HuH-7.5 (cell line): ENCODE results near the gene PLD3.

Source experiments
- DNase-seq: peaks from one replicate; pipeline ENCODE4 v3.0.0; 2011; ENCODE audit warnings: low spot score

Gene PLD3

GRCh38 chr19:40348125-40348913, at the start of gene PLD3, which contains the start of gene C19orf47:
PLD3 (plus strand) TSS chr19:40348695; CDS start chr19:40366484, 17,789 bp downstream.
C19orf47 (minus strand) TSS chr19:40348397; CDS start chr19:40341857, 6,540 bp downstream.
- DNase-seq: peak; percentile 100

- DNase-seq: no peak
Observed at GRCh38 chr19:40300668-40301067, 47.8 kb upstream of the PLD3 start.

DNA sequence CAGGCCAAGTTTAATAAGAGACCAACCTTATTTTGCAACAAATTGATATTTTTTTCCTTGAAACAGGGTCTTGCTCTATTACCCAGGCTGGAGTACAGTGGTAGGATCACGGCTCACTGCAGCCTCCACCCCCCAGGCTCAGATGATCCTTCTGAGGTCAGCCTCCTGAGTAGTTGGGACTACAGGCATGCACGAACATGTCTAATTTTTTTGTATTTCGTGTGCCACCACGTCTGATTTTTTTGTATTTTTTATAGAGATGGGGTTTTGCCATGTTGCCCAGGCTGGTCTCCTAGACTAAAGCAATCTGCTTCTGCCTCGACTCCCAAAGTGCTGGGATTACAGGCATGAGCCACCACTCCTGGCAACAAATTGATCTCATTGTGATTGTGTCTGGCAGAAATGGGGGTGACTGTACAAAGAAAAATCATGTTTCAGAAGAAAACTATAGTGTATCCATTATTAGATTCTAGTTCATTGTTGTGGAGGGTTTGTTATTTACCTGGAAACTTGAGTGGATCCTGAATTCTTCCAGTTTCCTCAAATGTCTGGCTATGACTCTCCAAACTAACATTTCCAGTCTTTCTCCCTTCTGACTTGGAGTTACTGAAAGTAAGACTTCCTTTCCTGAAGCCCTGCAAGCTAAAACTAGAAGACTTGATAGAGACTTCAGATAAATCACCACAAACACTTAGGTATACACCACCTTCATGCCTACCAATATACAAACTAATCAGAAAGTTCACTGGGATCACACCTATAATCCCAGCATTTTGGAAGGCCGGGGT, 46.1 kb upstream of the PLD3 start:
- DNase-seq: no peak

GRCh38 chr19:40303765-40304164, 44.7 kb upstream of the PLD3 start:
- no peak for DNase-seq

DNA sequence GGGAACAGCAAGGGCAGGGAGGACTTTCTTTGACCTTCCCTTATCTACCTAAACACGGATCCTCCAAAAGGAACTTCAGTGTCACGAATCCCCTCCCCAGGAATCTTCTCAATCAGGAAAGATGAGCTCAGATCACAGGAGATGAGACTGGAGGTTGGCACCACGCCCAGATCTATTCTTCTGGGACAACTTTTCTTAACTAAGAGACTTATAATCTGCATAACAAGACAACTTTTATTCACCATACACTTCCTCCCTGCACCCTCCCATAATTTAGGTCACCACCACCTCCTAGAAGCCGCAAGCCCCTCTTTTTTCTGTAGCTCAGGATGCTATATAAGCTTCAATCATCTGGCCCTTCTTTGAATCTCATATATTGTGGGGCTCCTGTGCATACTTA, 44.2 kb upstream of the PLD3 start:
- DNase-seq: no peak

DNA sequence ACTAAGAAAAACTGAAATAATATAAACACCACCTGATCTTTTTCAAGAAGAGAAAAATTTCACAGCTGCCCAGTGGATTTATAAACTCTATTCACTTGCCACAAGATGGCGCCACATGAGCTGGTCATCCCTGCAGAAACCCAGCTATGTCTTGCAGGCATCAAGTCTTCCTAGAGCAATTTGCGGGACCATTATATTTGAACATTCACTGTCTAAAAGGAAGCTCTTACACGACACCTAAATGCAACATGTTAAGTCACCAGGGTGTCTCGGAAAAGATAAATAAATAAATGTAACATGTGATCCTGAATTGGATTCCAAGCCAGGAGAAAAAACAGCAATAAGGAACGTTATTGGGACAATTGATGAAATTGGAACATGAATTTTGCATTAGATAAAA, 43.1 kb upstream of the PLD3 start:
- DNase-seq: peak; percentile 86

DNA sequence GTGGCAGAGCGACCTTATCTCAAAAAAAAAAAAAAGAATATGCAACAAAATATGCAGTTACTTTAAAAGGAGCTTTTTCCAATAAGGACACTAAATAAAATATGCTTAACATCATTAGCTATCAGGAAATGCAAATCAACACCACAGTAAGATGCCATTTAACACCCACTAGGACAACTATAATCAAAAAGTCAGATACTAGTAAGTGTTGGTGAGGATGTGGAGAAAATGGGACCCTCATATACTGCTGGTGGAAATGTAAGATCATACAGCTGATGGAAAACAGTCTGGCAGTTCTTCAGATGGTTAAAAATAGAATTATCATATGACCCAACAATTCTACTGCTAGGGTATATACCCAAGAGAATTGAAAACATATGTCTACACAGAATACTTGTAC, 38.8 kb upstream of the PLD3 start:
- DNase-seq: no peak

GRCh38 chr19:40312533-40312932, 36.0 kb upstream of the PLD3 start:
- DNase-seq: no peak

DNA sequence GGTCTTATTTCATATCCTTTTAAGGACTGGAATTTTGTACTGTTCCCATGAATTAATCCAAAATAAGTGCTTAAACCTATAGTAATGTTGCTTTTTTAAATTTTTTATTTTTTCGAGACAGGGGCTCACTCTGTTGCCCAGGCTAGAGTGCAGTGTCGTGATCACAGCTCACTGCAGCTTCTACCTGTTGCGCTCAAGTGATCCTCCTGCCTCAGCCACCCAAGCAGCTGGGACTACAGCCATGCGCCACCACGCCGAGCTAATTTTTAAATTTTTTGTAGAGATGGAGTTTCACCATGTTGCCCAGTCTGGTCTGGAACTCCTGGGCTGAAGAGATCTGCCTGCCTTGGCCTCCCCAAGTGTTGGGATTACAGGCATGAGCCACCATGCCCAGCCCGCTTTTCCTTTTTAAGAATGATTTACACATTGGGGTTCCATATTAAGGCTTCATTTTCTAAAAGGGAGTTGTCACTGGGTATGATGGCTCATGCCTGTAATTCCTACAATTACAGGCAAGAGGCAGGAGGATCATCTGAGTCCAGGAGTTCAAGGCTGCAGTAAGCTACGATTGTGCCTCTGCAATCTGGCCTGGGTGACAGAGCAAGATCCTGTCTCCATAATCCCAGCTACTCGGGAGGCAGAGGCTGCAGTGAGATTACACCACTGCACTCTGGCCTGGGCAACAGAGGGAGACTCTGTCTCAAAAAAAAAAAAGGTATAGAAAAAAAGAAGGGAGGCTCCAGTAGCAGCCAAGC, 35.1 kb upstream of the PLD3 start:
- DNase-seq: no peak

GRCh38 chr19:40314656-40315055, 33.8 kb upstream of the PLD3 start:
- DNase-seq: no peak

DNA sequence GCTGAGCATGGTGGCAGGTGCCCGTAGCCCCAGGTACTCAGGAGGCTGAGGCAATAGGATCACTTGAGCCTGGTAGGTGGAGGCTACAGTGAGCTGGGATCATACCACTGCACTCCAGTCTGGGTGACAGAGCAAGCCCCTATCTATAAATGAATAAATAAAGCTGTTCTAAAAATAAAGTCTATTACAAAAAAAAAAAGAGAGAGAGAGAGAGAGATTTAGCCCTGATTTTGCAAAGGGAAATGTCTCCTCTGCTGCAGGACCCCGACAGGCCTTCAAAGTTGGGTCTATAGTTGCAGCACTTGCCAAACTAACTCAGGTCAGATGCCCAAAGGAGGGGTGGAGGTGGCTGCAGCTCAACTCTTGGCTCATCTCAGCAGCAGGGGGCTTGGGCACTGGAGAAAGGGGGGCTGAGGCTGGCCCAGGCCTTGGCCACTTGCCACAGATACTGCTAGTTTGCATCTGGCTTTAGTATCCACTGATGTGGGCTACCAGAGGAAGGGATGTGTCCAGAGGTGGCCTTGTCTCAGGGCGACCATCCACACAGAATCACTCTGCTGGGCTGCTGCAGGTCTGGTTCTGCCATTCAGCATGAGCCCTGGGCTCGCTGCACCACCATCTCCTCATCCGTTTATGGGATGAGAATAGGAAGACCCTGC, 32.6 kb upstream of the PLD3 start:
- no peak for DNase-seq

GRCh38 chr19:40317338-40317737, 31.2 kb upstream of the PLD3 start:
- DNase-seq: no peak

DNA sequence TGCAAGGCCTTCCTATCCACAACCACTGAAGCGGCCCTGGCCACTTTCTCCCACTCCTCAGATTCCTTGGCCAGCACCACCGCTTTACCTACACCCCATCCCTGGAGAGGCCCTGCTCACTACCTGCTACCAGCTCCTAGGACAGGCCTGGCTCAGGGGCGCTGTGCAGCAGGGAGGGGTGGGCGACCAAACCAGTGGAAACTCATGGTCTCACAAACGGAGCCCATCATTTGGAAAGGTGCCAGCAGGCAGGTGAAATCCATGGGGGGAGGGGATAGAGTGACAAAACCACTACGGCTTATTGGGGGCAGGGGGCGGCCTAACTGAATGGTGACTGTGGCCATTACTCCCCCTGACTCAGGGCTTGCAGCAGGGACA, 27.9 kb upstream of the PLD3 start:
- no peak for DNase-seq

DNA sequence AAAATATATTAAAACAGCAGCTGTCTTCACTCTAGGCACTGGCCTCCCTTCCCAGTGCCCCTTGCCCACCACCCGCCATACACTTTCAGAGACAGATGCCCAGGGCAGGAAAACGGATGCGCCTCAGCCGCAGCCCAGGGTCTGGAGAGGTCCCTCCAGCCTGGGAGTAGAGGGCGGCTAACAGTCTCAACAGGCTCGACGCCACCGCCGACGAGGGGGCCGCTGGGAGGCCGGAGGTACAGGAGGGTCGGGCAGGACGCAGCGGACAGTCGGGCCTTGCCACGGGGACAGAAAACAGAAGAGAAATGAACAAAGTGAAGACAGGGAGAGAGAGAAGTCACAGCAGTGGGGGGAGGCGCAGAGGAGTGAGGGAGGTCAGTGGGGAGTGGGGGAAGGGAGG, 27.4 kb upstream of the PLD3 start:
- DNase-seq: no peak

GRCh38 chr19:40321566-40322270, 26.8 kb upstream of the PLD3 start:
- no peak for DNase-seq

- no peak for DNase-seq
Observed at GRCh38 chr19:40322271-40322610, 26.3 kb upstream of the PLD3 start.

- DNase-seq: no peak
Observed at GRCh38 chr19:40322951-40323615, 25.4 kb upstream of the PLD3 start.

- DNase-seq: no peak
Observed at GRCh38 chr19:40323705-40324104, 24.8 kb upstream of the PLD3 start.

GRCh38 chr19:40326201-40326600, 22.3 kb upstream of the PLD3 start:
- DNase-seq: no peak

DNA sequence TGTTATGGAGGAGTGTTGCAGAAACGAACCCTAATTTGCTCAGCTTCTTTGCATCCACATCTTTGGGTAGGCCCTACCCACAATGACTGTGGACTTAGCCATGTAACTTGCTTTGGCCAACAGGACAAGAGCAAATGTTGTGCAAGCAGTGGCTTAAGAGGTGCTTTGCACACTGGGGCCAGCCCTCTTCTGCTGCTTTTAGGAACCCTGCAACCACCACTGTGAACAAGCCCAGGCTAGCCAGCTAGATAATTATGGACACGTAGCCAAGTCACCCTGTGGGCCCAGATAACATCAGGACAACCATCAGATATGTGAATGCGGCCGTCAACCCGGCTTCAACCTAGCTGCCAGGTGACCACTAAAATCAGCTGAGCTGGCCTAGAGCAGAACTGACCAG, 17.4 kb upstream of the PLD3 start:
- no peak for DNase-seq

DNA sequence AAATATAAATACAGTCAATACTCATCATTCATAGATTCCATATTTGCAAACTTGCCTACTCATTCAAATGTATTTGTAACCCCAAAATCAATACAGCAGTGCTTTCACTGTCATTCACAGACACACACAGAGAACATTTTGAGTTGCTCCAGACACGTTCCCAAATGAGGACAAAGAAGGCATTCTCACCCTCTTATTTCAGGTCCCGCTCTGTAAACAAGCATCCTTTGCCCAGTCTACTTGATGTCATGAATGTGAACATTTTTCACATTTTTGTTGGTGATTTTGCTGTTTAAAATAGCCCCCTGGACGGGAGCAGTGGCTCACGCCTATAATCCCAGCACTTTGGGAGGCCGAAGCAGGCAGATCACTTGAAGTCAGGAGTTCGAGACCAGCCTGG, 15.8 kb upstream of the PLD3 start:
- no peak for DNase-seq
